D721Med (cell line): Measurements from ENCODE around the gene SLC12A7.
"Not testable (repeated sequence)": the region's sequence is repeated elsewhere in the genome, so short reads cannot be mapped to it uniquely, and the experiment has no call there.

Experiments used
- DNase-seq: peaks from one replicate; pipeline ENCODE4 v3.0.0; 2011; ENCODE audit warnings: low spot score; ENCODE audit not compliant: insufficient read length
- FAIRE-seq: peaks from 2 replicates; lab custom pipeline; 2011; peaks lifted over from hg19 to GRCh38; lab: Jason Lieb, UNC
- TF ChIP-seq, protein P1 (sequence below): IDR thresholded peaks from 2 replicates; pipeline ENCODE4 v1.5.1; 2012; ENCODE audit warnings: mild to moderate bottlenecking, control low read depth; ENCODE audit not compliant: insufficient read depth; ENCODE audit errors: missing control alignments

Gene SLC12A7

DNA sequence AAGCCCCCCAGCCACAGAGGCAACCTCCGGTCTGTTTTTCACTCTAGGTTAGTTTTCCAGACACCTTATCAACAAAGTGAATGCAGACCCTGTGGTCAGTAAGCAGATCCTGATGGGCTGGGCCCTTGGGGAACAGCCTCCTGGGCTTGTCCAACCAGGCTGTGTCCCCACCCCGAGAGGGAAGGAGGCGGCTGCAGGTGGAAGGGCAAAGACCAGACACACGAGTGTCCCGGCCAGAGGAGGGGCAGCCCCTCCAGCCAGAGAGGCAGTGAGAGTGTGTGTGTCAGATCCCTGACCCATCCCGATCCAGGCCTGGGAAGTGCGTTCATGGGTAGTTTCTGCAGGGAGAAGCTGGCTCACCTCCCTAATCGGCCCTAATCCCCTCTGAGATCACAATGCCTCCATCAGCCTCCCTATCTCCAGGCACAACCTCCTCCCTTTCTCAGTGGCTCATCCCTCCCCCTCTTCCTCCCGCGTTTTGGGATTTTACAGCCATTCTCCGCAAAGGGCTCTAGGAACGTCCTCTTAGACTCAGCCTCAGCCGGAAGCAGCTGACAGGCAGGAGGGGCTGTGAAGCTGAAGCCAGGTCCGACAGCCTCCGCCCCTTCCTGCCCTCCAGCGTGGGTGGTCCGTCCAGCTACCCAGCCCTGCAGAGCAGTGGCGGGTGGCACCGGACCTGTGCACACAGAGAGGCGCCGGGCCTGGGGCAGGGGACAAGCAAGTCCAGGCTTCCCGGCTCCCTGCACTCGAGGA, 9.7 kb downstream of the SLC12A7 start:
- TF ChIP-seq, protein P1, sequence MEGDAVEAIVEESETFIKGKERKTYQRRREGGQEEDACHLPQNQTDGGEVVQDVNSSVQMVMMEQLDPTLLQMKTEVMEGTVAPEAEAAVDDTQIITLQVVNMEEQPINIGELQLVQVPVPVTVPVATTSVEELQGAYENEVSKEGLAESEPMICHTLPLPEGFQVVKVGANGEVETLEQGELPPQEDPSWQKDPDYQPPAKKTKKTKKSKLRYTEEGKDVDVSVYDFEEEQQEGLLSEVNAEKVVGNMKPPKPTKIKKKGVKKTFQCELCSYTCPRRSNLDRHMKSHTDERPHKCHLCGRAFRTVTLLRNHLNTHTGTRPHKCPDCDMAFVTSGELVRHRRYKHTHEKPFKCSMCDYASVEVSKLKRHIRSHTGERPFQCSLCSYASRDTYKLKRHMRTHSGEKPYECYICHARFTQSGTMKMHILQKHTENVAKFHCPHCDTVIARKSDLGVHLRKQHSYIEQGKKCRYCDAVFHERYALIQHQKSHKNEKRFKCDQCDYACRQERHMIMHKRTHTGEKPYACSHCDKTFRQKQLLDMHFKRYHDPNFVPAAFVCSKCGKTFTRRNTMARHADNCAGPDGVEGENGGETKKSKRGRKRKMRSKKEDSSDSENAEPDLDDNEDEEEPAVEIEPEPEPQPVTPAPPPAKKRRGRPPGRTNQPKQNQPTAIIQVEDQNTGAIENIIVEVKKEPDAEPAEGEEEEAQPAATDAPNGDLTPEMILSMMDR: no peak
- peak; percentile 91 for DNase-seq

DNA sequence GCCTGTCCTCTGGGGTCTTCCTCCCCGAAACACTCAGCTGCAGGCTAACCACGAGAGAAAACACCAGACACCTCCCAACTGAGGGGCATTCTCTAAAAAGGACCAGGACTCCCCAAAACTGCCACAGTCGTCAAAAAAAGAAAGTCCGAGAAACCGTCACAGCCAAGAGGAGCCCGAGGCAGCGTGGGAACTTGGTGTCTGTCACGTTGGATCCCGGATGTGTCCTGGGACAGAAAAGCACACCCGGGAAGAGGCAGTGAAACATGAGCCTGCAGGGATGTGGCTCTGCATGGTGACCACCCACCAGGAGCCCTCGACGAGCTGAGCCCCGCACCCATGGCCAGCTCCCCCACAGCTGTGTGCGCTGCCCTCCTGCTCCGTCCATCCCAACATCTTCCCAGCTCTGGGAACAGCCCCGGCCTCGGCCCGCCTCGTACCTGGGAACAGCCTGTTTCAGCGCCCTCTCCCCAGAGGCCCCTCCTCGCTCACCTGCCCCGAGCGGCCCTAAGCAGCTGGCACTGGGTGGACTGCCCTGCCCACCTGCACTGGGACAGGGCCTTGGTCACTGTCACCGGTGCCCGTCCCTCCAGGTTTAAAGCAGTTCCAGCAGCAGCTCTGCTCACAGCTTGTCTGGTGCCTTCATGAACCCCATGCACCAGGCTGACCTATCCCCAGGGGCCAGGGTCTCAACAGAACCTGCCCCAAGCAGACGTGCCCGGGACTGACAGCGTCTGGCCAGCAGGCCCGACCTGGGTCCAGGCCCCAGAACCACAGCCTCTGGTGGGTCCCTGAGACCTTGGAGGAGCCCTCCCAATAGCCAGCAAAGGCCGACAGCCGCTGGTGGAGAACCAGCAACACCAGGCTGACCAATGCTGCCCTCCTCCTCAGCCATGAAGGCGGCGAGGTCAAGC, 10.9 kb downstream of the SLC12A7 start:
- TF ChIP-seq, protein P1: no peak
- FAIRE-seq: no peak

More for the DNA sequence above, 9.7 kb downstream of the SLC12A7 start:
- FAIRE-seq: no peak

DNA sequence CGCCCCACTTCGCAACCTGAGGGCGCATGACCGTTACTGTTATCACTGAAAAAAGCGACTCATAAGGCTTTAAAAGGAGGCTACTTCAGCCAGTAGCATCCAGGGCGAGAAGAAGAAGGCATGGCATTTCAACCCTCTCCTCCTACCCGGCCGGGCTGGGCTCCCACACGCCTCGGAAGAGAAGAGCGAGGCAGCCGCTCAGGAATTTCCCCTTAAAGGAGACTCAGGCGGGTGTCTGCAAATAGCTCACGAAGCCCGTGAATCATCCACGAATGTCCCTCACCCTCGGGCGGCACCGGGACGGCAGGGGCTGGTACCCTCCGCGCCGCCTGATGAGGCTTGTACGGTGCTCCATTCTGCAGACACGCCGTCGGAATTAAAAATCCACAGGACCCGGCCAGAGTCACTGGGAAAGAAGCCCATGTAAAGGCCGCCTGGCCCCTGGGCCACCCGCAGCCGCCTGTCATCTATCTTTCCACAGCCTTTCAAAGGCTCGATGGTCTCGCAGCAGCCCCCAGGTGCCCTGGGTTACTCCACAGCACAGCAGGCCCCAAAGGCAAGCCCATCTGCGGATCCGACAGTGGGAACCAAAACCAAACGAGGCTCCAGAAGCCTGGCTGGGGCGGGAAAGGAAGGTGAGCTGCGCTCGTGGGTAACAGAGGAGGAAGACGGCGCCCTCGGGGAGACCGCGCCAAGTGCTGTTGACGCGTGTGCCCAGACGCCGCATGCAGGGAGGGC, 11.8 kb downstream of the SLC12A7 start:
- DNase-seq (no peak), FAIRE-seq (no peak)
- TF ChIP-seq, protein P1: no peak

More for the DNA sequence above, 10.9 kb downstream of the SLC12A7 start:
- no peak for DNase-seq

DNA sequence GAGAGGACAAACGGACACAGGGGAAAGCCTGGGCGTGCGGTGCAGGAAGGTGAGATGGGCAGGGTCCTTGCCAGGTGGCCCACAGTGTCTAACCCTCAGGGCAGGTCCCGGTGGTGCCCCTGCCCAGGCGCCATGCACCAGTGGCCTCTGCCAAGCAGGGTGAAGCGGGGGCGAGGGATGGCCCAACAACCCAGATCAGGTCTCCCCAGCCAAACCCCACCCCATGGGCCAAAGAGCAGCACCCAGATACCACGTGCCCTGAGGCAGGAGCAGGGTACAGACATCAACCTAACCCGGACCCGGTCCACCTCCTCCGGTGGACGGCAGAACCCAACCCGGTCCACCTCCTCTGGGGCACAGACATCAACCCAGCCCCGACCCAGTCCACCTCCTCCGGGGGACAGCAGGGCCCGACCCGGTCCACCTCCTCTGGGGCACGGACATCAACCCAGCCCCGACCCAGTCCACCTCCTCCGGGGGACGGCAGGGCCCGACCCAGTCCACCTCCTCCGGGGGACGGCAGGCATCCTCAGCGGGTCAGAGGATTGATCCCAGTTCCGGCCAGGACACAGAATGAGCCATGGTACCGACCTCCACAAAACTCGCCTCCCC, 12.8 kb downstream of the SLC12A7 start:
- FAIRE-seq: no peak
- TF ChIP-seq, protein P1: no peak
- no peak for DNase-seq

- not testable (repeated sequence) for FAIRE-seq, DNase-seq
Measured at GRCh38 chr5:1097988-1098385, 13.9 kb downstream of the SLC12A7 start.

GRCh38 chr5:1097381-1097987, 14.4 kb downstream of the SLC12A7 start:
- TF ChIP-seq, protein P1: no peak
- FAIRE-seq (no peak), DNase-seq (no peak)
